GM19328 (cell line): ENCODE measurements around the gene SEMA6A.

Experiments
- ATAC-seq: cut with Tn5 transposase; IDR thresholded peaks from one replicate; pipeline ENCODE4 v1.9.1; 2021; ENCODE audit warnings: mild to moderate bottlenecking, moderate library complexity; ENCODE audit not compliant: unreplicated experiment

Gene SEMA6A

DNA sequence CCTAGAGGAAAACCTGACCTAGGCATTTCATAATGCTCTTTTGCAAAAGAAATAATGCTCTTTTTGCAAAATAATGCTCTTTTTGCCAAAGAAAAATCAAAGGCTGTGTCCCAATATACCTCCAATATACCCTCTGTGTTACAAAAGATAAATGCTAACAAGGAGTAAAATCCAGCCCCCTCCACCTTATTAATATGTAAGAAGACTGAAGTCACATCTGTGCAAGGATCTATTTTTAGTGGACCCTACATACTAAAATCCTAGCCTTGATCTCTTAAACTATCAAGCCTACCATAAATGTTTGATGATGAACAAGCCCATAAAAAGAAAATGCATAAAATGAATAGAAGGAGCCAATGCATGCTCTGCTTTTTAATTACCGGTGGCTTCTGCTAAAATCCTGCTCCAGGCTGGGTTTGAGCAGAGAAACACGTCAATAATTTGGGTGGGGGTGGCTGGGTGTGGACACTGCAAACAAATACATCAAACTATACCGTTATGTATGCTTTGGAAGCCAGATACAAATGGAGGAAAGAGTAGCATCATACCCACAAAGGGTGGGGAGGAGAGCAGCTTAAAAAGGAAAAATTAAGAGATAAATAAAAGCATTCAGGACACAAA is 131.6 kb downstream of the SEMA6A start:
- no peak for ATAC-seq

DNA sequence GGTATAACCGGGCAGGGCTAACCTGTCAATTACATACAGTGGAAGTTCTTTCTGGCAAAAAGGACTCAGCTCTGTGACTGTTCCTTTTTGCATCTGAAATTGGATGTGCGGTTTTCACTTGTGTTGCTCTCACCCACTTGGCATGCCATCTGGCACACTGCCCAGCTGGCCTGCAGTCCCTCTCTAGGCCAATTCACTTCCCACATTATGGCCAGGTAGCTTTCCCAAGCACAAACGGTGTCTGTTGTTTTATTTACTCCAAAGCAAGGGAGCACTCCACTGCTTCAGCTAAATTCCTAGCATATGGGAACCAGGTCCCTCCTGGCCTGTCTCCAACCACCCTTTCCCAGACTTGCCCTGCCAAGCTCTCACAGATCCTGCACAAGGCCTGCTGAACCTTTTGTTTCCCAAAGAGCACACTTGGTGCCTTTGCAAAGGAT is 132.5 kb downstream of the SEMA6A start:
- no peak for ATAC-seq

DNA sequence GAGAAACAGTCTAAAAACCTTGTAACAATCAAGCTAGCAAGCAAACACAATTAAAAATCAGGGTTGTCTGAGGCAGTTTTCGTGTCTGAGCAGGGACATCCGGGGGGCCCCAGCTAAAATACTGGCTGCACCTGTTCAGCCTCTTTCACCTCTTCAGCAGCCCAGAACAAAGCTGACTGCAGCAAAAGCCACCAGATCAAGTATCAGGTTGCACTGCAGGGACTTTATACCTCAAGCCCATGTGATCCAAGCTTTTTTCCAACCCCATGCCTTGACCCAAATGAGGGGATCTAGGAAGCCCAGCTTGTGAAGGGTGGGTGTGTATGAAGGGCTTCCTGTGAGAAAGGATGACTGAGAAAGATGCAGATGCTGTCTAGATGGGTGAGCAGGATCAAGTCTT is 133.4 kb downstream of the SEMA6A start:
- no peak for ATAC-seq

DNA sequence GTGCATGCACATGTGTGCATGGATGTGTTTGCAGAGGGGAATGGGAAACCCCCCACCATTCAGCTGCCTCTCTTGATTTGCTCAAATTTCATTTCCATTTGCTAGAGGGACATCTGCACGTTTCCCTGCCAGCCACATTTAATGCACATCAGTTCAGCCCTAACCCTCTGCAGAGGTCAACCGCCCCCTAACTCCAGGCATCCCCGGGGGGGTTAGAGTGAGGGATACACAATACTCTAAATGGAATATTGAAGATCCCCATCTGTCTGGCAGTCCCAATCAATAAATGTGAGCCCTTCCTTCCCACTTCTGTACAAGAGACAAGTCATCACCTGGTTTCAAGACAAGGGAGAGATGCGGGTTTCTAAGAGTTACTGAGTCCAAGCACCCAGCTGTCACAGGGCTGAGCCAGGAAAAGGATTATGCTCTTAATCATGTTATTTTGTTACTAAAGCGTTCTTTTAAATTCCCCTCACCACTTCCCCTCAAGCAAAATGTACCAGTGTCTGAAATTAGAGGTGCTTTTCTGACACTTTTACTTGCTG is 134.1 kb downstream of the SEMA6A start:
- ATAC-seq = no peak

DNA sequence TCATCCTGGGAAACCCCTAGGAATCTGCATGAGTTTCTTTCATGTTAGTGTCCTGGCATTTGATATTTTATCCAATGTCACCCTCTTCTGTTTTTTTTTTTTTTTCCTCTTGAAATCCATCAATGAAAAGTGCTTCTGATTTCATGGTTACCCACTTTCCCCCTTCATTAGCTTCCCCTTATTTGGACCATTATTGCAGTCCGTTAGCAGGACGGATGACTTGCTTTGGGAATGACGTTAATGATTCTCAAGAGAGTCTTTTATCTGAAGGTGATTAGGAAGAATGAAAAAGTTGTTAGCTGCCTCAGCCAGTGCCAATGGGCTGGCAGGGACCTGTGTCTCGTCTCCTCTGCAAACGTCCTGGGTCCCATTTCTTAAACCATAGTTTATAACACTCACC is 134.7 kb downstream of the SEMA6A start:
- ATAC-seq = no peak

DNA sequence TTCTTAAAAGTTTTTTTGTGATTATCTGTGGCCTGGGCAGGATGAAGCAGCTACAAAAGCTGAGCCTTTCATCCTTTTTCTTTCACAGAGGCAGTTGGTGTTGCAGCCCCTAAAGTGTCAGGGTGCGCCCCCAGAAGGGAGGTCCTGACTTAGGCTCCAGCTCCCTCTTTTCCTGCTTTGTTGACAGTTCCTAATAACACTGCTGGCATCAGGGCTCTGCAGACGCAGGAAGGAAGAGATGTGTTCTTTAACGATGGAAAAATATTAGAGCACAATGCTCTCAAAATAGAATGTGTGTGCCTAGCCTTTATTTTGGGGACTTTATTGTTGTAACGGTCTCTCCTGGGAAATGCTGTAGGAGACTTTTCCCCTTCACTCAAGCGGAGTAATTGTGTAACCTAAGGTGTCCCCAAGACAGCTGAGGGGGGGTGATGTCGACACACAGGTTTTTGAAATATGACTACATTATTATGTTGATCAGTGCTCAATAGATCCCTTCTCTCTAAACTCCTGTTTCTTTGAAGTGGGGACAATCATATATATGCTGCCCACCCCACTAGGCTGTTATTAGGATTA is 135.6 kb downstream of the SEMA6A start:
- no peak for ATAC-seq

DNA sequence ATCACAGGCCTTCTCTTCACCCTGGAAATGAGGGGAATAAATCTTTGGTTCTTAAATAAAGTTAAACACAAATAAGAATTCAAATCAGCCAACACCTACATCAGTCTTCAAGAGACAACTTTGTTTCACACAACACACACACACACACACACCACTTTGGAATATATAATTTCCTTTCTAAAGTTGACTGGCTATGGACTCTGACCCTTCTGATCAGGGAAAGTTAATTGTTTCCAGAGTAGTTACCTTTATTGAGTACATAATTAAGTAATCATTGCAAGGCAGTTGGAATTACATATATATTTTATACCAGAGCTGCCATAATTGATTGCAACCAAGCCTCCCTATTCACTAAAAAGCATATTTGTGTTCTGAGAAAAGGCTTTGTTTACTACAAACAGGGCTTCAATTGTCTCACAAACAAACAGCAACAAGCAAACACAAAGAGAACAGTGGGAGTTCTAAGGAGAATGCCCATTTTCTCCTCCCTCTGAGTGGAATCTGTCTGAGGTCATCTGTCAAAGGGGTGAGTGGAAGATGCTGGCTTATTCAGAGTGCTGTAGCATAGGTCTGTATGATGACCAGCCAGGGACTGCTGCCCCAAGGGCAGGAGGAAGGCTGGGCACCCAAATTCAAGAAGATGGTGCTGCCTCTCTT is 136.6 kb downstream of the SEMA6A start:
- ATAC-seq = no peak

DNA sequence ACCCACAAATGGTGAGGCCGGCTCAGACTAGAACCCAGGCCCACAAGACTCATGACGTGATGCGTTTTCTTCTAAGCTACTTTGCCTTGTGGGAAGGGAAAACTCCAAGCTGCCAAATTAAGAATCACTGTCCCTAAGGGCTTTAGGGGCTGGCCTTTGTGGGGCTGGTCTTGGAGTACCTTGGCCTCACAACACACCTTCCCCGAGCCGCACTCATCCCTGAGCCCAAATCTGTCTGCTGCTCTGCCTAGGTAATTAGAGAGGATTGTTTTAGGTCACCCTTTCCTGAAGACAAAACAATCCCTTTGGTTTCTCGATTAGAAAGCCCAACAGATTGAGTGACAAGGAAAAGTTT is 137.3 kb downstream of the SEMA6A start:
- ATAC-seq = no peak

DNA sequence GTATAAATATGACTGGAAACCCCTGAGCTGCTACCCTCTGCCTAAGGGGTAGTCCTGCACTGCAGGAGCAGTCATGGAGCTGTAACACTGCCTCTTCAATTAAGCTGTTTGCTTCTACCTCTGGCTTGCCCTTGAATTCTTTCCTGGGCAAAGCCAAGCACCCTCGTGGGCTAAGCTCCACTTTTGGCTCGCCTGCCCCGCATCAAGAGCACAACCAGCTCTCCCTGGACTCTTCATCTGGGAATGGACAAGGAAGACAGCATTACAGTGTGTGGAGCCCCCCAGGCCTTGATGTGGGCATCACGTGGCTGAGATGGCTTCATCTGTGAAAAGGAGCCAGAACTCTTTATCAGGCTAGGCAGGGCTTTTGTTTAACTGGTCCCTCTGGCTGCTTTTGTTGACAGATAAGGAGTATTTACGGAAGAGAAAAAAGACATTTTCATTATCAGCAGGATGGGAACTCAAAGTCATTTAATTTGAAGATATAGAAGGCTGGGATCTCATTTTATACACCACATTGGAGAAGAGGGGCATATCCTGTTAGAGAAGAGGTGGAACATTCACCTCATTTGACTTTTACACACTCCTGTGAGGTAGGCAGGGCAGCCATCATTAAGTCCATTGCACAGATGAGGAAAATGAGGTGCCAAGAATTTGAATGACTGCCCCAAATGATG is 137.8 kb downstream of the SEMA6A start:
- ATAC-seq = no peak

DNA sequence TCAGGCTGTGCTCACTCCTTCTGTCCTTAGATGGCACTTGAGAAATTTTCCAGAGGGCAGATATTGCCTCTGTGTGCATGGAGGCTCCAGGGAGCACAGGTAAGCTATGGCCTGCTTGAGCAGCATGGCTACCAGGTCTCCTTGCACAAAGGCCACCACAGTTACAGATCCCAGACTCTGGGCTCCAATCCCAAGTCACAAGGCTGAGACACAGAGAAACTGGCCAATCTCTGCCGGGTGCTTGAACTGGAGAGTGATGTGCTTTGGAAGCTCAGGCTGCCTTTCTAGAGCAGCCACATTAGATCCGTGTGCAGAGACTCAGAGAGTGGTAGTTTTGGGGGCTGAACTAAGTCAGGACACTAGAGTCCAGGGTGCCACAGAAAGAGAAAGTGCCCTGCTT is 145.7 kb downstream of the SEMA6A start:
- no peak for ATAC-seq

DNA sequence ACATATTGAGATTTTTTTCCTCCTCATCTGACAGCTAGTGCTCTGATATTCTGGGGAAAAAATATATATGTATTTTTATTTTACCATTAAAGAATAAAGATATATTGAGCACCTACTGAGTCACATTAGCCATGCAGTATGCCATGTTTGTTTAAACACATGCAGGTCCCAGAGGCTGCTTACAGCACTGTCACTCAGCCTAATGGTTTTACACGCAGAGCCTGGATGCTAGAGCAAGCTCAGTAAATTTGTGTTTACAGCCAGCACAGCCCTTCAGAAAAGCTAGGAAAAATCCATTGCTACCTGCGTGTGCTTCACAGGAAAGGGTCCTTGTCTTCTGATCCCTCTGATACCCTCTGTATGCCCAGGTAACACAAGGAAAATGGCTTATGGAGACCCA is 146.2 kb downstream of the SEMA6A start:
- ATAC-seq = no peak

DNA sequence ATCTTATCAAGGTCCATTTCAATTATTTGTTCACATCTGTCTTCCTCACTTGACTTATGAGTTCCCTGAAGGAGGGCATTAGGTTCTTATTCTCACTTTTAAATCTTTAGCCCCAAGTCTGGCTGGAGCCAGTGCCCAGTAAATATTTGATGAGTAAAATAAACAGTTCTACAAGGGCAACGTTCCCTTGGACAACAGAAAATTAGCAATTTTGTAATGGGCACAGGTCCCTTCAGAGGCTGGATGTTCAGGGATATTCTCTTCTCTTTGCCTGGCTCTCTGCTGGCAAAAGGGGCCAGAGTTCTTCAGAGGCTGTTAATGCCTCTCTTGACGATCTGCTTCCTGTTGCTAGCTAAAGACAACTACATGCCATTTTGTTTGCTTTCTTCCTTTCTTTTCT is 149.7 kb downstream of the SEMA6A start:
- no peak for ATAC-seq

DNA sequence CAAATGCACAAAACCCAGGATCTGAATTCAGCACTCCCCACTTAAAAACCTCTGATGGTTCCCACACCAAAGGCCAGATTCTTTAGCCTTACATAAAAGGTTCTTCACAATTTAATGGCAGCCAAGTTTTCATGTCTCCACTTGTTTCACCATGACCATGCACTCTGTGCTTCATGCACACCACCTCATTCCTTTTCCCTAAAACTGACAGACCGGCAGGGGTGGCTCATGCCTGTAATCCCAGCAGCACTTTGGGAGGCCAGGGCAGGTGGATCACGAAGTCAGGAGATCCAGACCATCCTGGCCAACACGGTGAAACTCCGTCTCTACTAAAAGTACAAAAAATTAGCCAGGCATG is 150.4 kb downstream of the SEMA6A start:
- no peak for ATAC-seq

DNA sequence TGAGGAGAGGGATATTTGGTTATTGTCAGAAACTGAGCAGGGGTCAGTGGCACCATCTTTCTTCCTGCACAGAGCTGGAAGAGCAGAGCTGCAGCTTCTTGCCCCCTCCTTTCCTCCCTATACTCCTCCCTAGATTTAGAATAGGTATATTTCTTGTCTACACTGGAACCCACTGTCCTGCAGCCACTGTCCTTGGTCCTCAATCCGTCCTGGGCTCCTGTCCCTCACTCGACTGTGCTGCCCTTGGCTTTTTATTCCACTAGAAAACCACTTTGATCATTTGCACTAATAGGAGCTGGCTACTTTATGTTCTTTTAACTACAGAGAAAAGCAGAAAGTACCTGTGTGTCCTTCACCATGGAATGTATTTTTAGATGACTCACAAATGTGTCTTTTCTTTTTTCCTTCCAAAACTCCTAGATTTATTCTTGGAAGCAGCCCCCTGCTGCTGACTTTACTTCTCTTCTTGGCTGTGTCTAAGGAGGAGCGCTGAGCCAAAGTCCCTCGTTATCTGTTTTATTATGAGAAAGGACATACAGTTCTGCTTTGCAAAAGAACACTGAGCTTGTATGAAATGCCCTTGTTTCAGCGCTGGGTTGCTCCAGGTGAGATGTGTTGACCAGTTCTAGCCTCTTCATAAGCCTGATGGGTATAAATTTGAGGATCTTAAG is 150.9 kb downstream of the SEMA6A start:
- no peak for ATAC-seq

DNA sequence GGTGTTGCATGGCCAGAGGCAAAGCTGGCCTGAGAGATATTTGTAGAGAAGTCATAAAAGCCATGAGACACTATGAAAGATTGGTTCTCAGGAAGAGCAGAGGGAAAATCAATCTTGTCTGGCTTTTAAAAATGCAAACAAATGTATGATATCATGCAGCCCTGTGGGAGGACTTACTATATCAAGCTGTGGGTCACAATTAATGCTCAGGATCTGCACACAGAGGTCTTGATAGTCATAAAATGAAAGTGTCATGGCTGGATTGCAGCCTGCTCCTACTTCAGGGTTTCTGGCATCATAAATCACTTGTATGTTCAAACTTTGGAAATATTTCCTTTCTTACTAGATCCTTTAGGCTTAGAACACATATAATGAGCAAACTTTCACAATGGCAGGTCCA is 151.5 kb downstream of the SEMA6A start:
- ATAC-seq = no peak

DNA sequence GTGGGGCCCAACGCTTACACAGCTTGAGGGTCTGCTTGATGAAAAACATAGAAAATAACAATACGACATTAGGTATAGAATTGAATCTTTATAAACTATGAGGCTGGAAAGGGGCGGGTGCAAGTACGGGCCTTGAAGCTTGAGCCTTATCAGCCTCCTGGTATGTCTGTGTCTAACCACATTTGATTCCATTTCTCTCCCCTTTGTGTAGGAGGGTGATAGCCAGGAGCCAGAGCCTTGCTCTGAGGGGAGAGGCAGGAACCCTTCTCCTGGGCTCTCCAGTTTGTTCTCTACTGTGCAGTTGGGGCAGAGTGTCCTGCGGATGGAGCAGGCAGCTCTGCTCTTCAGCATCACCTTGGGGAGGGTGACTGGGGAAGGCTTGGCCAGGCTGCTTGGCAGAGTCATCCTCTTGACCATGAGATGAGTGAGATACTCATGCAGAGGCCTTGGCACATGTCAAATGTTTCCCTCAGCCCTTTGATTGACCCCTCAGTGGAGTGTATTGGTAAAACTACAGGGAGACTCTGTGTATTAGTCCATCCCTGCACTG is 153.5 kb downstream of the SEMA6A start:
- no peak for ATAC-seq

DNA sequence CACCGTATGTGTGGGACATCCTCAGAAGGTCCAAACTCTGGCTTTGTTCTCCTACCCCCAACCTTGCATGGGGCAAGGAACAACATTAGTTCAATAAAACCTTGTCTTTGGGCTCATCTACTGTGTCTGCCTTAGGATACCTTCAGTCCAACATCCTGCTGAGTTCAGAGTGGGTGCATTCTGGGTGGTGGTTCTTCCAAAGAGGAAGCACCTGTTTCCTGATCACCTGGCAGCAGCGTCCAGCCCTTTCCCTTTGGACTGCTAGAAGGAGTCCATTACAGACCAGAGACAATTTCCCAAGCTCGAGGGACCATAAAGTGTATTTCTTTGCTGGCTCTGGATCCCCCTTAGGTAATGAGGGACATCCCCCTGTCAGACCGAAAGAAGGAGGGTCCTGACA is 154.1 kb downstream of the SEMA6A start:
- no peak for ATAC-seq

DNA sequence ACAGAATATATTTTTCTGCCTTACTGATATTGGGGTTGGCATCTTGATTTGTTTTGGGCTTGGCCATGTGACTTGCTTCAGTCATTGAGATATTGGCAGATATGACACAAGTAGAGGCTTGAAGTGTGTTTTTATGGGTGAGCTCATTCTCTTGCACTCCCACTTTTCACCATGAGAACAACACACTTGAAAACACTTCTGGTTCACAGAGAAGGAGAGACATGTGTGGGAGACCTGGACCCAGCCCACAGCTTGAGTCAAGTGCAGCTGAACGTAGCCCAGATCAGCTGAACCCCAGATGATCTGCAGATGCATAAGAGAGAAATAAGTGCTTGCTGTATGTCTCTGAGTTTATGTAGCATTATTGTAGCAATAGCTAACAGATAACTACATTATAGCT is 155.4 kb downstream of the SEMA6A start:
- ATAC-seq = no peak

DNA sequence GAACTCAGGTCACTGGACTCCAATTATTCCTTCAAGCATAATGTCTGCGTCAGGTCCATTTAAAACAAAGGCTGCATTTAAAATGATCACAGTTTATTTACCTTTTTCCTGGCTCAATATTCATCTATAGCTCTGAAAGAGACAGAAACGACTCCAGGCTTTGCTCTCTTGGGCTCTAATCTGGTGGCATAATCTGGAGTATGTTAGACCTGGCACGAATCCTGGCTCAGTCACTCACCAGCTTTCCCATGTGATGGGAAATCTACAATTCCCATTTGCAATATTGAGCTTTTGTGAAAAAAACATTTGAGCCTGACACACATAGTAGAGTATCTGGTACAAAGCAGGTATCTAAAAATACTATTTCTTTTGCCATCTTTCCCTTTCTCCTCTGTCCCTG is 155.8 kb downstream of the SEMA6A start:
- ATAC-seq = no peak

DNA sequence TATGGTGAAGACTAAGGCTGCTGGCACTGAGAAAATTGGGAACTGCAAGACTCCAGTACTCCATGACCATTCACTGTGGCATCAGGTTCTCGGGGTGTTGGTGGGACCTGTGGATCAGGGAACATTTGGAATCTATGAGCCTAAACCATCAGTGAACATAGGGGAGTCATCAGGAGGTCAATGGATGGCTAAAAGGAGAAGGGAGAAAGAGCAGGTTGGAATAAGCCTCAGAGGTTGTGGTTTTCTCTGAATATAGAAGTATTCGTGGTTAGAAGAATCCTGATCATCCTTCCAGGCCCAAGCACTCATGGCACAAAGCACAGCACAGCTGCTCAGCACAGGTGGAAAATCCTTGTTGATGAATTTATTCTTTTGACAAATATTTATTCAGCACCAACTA is 156.6 kb downstream of the SEMA6A start:
- no peak for ATAC-seq

DNA sequence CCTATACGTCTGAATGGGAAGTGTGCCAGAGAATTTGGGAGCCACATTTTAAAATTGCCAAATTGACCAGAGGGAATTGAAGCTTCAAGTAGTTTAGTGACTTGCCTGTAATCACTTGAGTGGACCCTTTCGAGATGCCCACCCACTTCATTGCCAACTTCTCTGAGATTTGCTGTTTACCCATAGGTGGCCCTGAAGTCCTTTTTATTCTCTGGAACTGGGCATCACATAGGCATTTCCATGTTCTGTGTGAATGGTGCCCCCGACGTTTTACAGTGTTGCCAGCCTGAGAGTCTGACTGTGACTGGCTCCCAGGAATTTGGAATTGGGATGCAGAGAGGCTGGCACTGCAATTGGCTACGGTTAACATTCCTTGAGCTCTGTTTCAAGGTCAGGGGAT is 158.6 kb downstream of the SEMA6A start:
- no peak for ATAC-seq
